Mammary epithelial cell (primary cell): Measurements from ENCODE around the gene NOSIP.

Source experiments
- EZH2 ChIP-seq: IDR thresholded peaks from 2 replicates; pipeline ENCODE4 v1.6.1; 2012; ENCODE audit warnings: low read length, inconsistent platforms, borderline replicate concordance
- TF ChIP-seq, protein P1 (sequence below), 2 donors: IDR thresholded peaks in 1 of 2; conservative IDR thresholded peaks in 1 of 2; 2 replicates each; pipeline ENCODE4 v1.5.1; 2011 to 2012; ENCODE audit warnings: inconsistent platforms in 2 of 2, low read length in 2 of 2, mild to moderate bottlenecking in 2 of 2, control low read depth in 1 of 2, low read depth in 1 of 2; ENCODE audit not compliant: insufficient read depth in 1 of 2; ENCODE audit errors: extremely low read depth in 1 of 2

DNA sequence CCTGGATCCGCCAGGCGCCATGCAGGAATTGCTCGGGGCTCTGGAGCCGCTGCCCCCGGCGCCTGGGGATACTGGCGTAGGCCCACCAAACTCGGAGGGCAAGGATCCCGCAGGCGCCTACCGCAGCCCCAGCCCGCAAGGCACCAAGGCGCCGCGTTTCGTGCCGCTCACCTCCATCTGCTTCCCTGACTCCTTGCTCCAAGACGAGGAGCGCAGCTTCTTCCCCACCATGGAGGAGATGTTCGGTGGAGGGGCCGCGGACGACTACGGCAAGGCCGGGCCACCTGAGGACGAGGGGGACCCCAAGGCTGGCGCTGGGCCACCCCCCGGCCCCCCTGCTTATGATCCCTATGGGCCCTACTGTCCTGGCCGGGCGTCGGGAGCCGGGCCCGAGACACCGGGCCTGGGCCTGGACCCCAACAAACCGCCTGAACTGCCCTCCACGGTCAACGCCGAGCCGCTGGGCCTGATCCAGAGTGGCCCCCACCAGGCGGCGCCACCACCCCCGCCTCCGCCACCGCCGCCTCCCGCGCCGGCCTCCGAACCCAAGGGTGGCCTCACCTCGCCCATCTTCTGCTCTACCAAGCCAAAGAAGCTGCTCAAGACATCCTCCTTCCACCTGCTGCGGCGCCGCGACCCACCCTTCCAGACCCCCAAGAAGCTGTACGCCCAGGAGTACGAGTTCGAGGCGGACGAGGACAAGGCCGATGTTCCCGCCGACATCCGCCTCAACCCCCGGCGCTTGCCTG, 16.8 kb upstream of the NOSIP start:
- TF ChIP-seq, protein P1, sequence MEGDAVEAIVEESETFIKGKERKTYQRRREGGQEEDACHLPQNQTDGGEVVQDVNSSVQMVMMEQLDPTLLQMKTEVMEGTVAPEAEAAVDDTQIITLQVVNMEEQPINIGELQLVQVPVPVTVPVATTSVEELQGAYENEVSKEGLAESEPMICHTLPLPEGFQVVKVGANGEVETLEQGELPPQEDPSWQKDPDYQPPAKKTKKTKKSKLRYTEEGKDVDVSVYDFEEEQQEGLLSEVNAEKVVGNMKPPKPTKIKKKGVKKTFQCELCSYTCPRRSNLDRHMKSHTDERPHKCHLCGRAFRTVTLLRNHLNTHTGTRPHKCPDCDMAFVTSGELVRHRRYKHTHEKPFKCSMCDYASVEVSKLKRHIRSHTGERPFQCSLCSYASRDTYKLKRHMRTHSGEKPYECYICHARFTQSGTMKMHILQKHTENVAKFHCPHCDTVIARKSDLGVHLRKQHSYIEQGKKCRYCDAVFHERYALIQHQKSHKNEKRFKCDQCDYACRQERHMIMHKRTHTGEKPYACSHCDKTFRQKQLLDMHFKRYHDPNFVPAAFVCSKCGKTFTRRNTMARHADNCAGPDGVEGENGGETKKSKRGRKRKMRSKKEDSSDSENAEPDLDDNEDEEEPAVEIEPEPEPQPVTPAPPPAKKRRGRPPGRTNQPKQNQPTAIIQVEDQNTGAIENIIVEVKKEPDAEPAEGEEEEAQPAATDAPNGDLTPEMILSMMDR (conservative IDR thresholded peaks at IDR 0.05 in 1 of 2, IDR thresholded peaks at IDR 0.05 in 1 of 2; ENCODE audit: extremely low read depth in 1 of 2, insufficient read depth in 1 of 2, low read depth in 1 of 2, low read length in 2 of 2): no peak
- no peak for TF ChIP-seq EZH2
